Ascending aorta (tissue), 2 donors: ENCODE data around the gene LONP2. TPM values are rescaled to one million over a fixed set of nuclear protein-coding genes. Genes with fewer than 3 reads are reported as not detected.

ENCODE experiments used
- DNase-seq, 2 donors: peaks; one replicate each; pipeline ENCODE4 v3.0.0-alpha.2; 2019; ENCODE audit warnings: low spot score in 2 of 2
- H3K27ac ChIP-seq, 2 donors: fragments of 200-600 bp; sonication (generic); one replicate each; pipeline ENCODE4 v1.5.1; 2016 to 2017; ENCODE audit warnings: mild to moderate bottlenecking in 1 of 2
- H3K27me3 ChIP-seq: fragments of 200-600 bp; sonication (generic); one replicate; pipeline ENCODE4 v1.5.1; 2017
- H3K36me3 ChIP-seq, 2 donors: fragments of 200-600 bp; sonication (generic); one replicate each; pipeline ENCODE4 v1.5.1; 2016
- H3K4me1 ChIP-seq, 2 donors: fragments of 200-600 bp; sonication (generic); one replicate each; pipeline ENCODE4 v1.5.1; 2016 to 2017; ENCODE audit warnings: mild to moderate bottlenecking in 1 of 2
- H3K4me3 ChIP-seq, 2 donors: fragments of 200-600 bp; sonication (generic); one replicate each; pipeline ENCODE4 v1.5.1; 2016 to 2017; ENCODE audit warnings: mild to moderate bottlenecking in 1 of 2
- H3K9me3 ChIP-seq, 2 donors: fragments of 200-600 bp; sonication (generic); one replicate each; pipeline ENCODE4 v1.5.1; 2016
- CTCF ChIP-seq, 3 experiments: fragments of 200-600 bp in 2 of 3; fragments of 450-650 bp in 1 of 3; sonication (generic) in 2 of 3; IDR thresholded peaks; one replicate each; pipeline ENCODE4 v1.5.1; 2016 to 2019; ENCODE audit warnings: antibody characterized with exemption in 3 of 3, mild to moderate bottlenecking in 1 of 3, moderate library complexity in 1 of 3
- intact Hi-C: fragments of 100-400 bp; cut with DNase I; formaldehyde crosslinking; loops from one replicate; pipeline ENCODE4 v1.15.1; 2023
- total RNA-seq: library from RNA; depleted of rRNA; stranded (reverse); fragments of >200 nt; gene quantifications from one replicate; pipeline ENCODE4 v1.1.0, GENCODE V29; 2016

Gene LONP2
- total RNA-seq, 1 donor from 2014 or later = 70.0 TPM

DNA sequence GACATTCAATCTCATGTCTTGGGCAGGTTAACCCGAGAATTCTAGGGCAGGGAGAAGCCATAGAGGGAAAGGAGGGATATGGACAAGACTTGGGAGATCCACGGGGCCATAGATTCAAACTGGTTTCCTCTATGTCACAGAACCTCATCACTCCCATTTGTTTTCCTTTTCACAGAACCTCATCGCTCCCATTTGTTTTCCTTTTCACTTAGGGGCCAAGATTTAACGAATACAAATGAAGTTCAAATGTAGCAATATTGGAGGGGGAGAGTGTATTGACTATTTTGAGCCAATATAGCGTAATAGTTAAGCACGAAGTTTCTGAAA lies 39.3 kb upstream of the LONP2 start:
- H3K27ac ChIP-seq = no peak overlapping the region
- DNase-seq = no peak
- no peaks in the 10 kb centered on the region for H3K36me3 ChIP-seq
- no peak overlapping the region for H3K4me3 ChIP-seq
- H3K4me1 ChIP-seq = no peaks in the 10 kb centered on the region
- intact Hi-C loops = no loop called here
- no peaks in the 10 kb centered on the region for H3K9me3 ChIP-seq
- no peak for TF ChIP-seq CTCF (IDR thresholded peaks at IDR 0.05)
- no peaks in the 10 kb centered on the region for H3K27me3 ChIP-seq

DNA sequence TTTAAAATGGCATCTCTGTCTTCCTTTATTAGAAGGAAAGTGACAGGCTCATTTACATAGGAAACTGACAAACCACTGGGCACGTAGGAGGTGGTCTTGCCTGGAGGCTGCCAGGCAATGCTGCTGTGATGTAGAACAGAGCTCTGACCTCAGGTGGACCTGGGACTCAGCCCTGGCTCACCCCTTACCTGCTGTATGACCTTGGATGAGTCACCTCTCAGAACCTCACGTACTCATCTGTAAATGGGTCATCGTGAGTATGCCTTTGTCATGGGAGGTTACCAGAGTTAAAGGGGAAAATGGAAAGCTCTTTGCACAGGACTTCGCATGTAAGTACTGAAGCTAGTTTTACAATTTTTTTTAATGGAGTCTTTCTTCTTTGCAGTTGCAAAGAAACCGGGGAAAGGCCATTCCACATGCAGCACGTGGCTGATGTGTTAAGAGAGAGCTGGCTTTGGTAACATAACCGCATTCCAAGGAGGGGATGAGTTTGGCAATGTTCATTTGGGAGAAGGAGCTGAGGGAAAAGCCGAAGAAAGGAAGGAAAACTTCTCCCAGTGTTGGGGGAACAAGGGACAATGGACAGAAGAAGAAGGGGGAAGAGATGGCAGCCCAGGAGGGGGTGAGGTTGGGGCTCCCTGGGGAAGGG lies 37.4 kb upstream of the LONP2 start:
- Histone ChIP-seq H3K9me3 (no peaks in the 10 kb centered on the region), H3K27me3 (no peaks in the 10 kb centered on the region), H3K4me1 (no peaks in the 10 kb centered on the region), H3K4me3 (no peak overlapping the region), H3K36me3 (no peaks in the 10 kb centered on the region), H3K27ac (no peak overlapping the region)
- no peak for DNase-seq
- intact Hi-C loops = no loop called here
- TF ChIP-seq CTCF (IDR thresholded peaks at IDR 0.05) = no peak

GRCh38 chr16:48210747-48211146 lies 33.4 kb upstream of the LONP2 start:
- intact Hi-C loops = no loop called here

DNA sequence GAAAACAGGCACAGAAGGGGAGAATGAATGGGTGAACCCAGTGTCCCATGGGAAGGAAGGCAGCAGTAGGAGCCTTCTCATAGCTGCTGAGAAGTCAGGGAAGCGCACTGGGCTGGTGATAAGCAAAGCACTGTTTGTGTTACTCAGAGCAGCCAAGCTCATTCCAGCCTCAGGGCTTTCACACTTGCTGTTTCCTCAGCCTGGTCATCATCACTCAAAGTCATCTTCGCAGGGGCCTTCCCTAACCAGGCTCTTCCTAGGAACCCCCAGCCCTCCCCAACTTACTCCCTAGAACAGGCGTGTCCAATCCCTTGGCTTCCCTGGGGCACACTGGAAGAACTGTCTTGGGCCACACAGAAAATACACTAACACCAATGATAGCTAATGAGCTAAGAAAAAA lies 32.1 kb upstream of the LONP2 start:
- Histone ChIP-seq H3K27me3 (no peaks in the 10 kb centered on the region), H3K27ac (no peak overlapping the region), H3K4me1 (no peaks in the 10 kb centered on the region), H3K9me3 (no peaks in the 10 kb centered on the region), H3K4me3 (no peak overlapping the region), H3K36me3 (no peaks in the 10 kb centered on the region)
- intact Hi-C loops = no loop called here
- DNase-seq = no peak
- TF ChIP-seq CTCF (IDR thresholded peaks at IDR 0.05) = no peak

More at GRCh38 chr16:48210747-48211146, 33.4 kb upstream of the LONP2 start:
- Histone ChIP-seq H3K4me1 (no peaks in the 10 kb centered on the region), H3K4me3 (no peak overlapping the region), H3K9me3 (no peaks in the 10 kb centered on the region), H3K36me3 (no peaks in the 10 kb centered on the region), H3K27me3 (no peaks in the 10 kb centered on the region), H3K27ac (no peak overlapping the region)
- TF ChIP-seq CTCF (IDR thresholded peaks at IDR 0.05) = no peak
- DNase-seq = no peak

- DNase-seq = no peak
- no peak for TF ChIP-seq CTCF (IDR thresholded peaks at IDR 0.05)
- no peaks in the 10 kb centered on the region for H3K9me3 ChIP-seq
- no peak overlapping the region for H3K4me3 ChIP-seq
- H3K27me3 ChIP-seq = no peaks in the 10 kb centered on the region
- intact Hi-C loops = no loop called here
- H3K27ac ChIP-seq = no peak overlapping the region
- H3K4me1 ChIP-seq = no peaks in the 10 kb centered on the region
- H3K36me3 ChIP-seq = no peaks in the 10 kb centered on the region
Measured at GRCh38 chr16:48215738-48216137, 28.4 kb upstream of the LONP2 start.

GRCh38 chr16:48217708-48218107 lies 26.4 kb upstream of the LONP2 start:
- H3K27me3 ChIP-seq = no peaks in the 10 kb centered on the region
- H3K9me3 ChIP-seq = no peaks in the 10 kb centered on the region
- intact Hi-C loops = no loop called here
- no peak for TF ChIP-seq CTCF (IDR thresholded peaks at IDR 0.05)
- H3K36me3 ChIP-seq = no peaks in the 10 kb centered on the region
- no peak overlapping the region for H3K4me3 ChIP-seq
- H3K27ac ChIP-seq = no peak overlapping the region
- no peaks in the 10 kb centered on the region for H3K4me1 ChIP-seq
- DNase-seq = no peak
